Limb (tissue), 2 donors: ENCODE measurements around the gene MEGF6.

Experiments used
- DNase-seq, 2 donors: peaks; one replicate each; pipeline ENCODE4 v3.0.0-alpha.2; 2016; ENCODE audit errors: extremely low spot score in 2 of 2

Gene MEGF6

GRCh38 chr1:3555131-3555920 is 56.0 kb downstream of the MEGF6 start:
- no peak for DNase-seq

- DNase-seq: no peak
Measured at GRCh38 chr1:3553940-3554223, 57.4 kb downstream of the MEGF6 start.

- no peak for DNase-seq
Measured at GRCh38 chr1:3553166-3553939, 58.0 kb downstream of the MEGF6 start.

- DNase-seq: no peak
Measured at GRCh38 chr1:3552751-3553150, 58.6 kb downstream of the MEGF6 start.

- DNase-seq: no peak
Measured at GRCh38 chr1:3552176-3552575, 59.1 kb downstream of the MEGF6 start.

- no peak for DNase-seq
Measured at GRCh38 chr1:3551711-3552110, 59.6 kb downstream of the MEGF6 start.

GRCh38 chr1:3551290-3551678 is 60.0 kb downstream of the MEGF6 start:
- no peak for DNase-seq

- no peak for DNase-seq
Measured at GRCh38 chr1:3550511-3551289, 60.6 kb downstream of the MEGF6 start.

- DNase-seq: no peak
Measured at GRCh38 chr1:3548895-3549294, 62.4 kb downstream of the MEGF6 start.

- no peak for DNase-seq
Measured at GRCh38 chr1:3548156-3548893, 63.0 kb downstream of the MEGF6 start.

GRCh38 chr1:3547055-3548005 is 64.0 kb downstream of the MEGF6 start:
- DNase-seq: no peak

- DNase-seq: no peak
Measured at GRCh38 chr1:3546048-3546384, 65.3 kb downstream of the MEGF6 start.

GRCh38 chr1:3545363-3546047 is 65.8 kb downstream of the MEGF6 start:
- no peak for DNase-seq

- DNase-seq: no peak
Measured at GRCh38 chr1:3544040-3544977, 67.0 kb downstream of the MEGF6 start.

- DNase-seq: no peak
Measured at GRCh38 chr1:3543076-3544039, 68.0 kb downstream of the MEGF6 start.

GRCh38 chr1:3542676-3543075 is 68.6 kb downstream of the MEGF6 start:
- no peak for DNase-seq

- no peak for DNase-seq
Measured at GRCh38 chr1:3541936-3542335, 69.4 kb downstream of the MEGF6 start.

GRCh38 chr1:3541465-3541864 is 69.8 kb downstream of the MEGF6 start:
- DNase-seq: no peak
